Naive thymus-derived CD4-positive, alpha-beta T cell (primary cell): ENCODE measurements around the gene STMND1. TPM values are rescaled to one million over a fixed set of nuclear protein-coding genes. Genes with fewer than 3 reads are reported as not detected.
A peak's percentile ranks its signal among the peaks of the same experiment; 100 is the strongest.

Source experiments
- ATAC-seq: fragments of 150-1000 bp; cut with Tn5 transposase; 2 replicates; pipeline ENCODE4 v1.10.0; 2021; ENCODE audit warnings: mild to moderate bottlenecking, moderate library complexity
- CTCF ChIA-PET: fragments of 350-600 bp; sonication (Branson Sonifier 250); formaldehyde crosslinking; loops from one replicate; lab custom pipeline; 2021; ENCODE audit warnings: antibody characterized with exemption; lab: Charles Lee
- POLR2A ChIA-PET: fragments of 350-600 bp; sonication (Branson Sonifier 250); formaldehyde crosslinking; loops from one replicate; lab custom pipeline; 2021; ENCODE audit warnings: antibody characterized with exemption, inconsistent platforms; lab: Charles Lee
- DNase-seq, 9 donors: peaks; one replicate each; pipeline versions ENCODE4 v3.0.0 to v3.0.0-alpha.2; 2020 to 2022; ENCODE audit warnings: mixed read lengths in 1 of 9
- H3K27ac ChIP-seq: one replicate; pipeline ENCODE4 v1.7.0; 2013; ENCODE audit warnings: mild to moderate bottlenecking, low read depth, low read length, moderate library complexity
- H3K27me3 ChIP-seq, 2 donors: one replicate each; pipeline ENCODE4 v1.7.0; 2013; ENCODE audit warnings: low read length in 2 of 2, mild to moderate bottlenecking in 2 of 2, moderate library complexity in 2 of 2; ENCODE audit not compliant: control insufficient read depth in 2 of 2, insufficient read depth in 2 of 2
- H3K36me3 ChIP-seq, 3 experiments: 1 replicate in 2 of 3; 2 replicates in 1 of 3; pipeline ENCODE4 v1.7.0; 2013; ENCODE audit warnings: low read length in 3 of 3, mild to moderate bottlenecking in 3 of 3, moderate library complexity in 1 of 3; ENCODE audit not compliant: insufficient read depth in 3 of 3, control insufficient read depth in 2 of 3
- H3K4me1 ChIP-seq, 2 donors: one replicate each; pipeline ENCODE4 v1.7.0; 2013; ENCODE audit warnings: low read length in 2 of 2, mild to moderate bottlenecking in 2 of 2, moderate library complexity in 1 of 2; ENCODE audit not compliant: control insufficient read depth in 2 of 2, insufficient read depth in 2 of 2
- H3K4me3 ChIP-seq: 2 replicates; pipeline ENCODE4 v1.7.0; 2013; ENCODE audit warnings: mild to moderate bottlenecking, low read length
- H3K9me3 ChIP-seq, 3 experiments: 1 replicate in 2 of 3; 2 replicates in 1 of 3; pipeline ENCODE4 v1.7.0; 2013; ENCODE audit warnings: low read length in 3 of 3; ENCODE audit not compliant: control insufficient read depth in 2 of 3
- H3K27ac Mint-ChIP-seq, 9 donors: one replicate each; pipeline ENCODE4 v1.8.0; 2020 to 2022; ENCODE audit warnings: mixed read lengths in 9 of 9, mild to moderate bottlenecking in 8 of 9, moderate library complexity in 5 of 9, inconsistent platforms in 2 of 9
- H3K27me3 Mint-ChIP-seq, 5 donors: one replicate each; pipeline ENCODE4 v1.8.0; 2021 to 2022; ENCODE audit warnings: mixed read lengths in 5 of 5, mild to moderate bottlenecking in 1 of 5
- H3K36me3 Mint-ChIP-seq, 5 donors: one replicate each; pipeline ENCODE4 v1.8.0; 2020 to 2022; ENCODE audit warnings: mixed read lengths in 5 of 5, mild to moderate bottlenecking in 3 of 5, inconsistent platforms in 1 of 5
- H3K4me1 Mint-ChIP-seq, 7 donors: one replicate each; pipeline ENCODE4 v1.8.0; 2020 to 2022; ENCODE audit warnings: mixed read lengths in 7 of 7, mild to moderate bottlenecking in 3 of 7, inconsistent platforms in 1 of 7
- H3K4me3 Mint-ChIP-seq, 10 donors: one replicate each; pipeline ENCODE4 v1.8.0; 2020 to 2022; ENCODE audit warnings: mild to moderate bottlenecking in 10 of 10, mixed read lengths in 10 of 10, moderate library complexity in 6 of 10, inconsistent platforms in 2 of 10
- H3K9me3 Mint-ChIP-seq, 11 donors: one replicate each; pipeline ENCODE4 v1.8.0; 2020 to 2022; ENCODE audit warnings: mixed read lengths in 11 of 11, mild to moderate bottlenecking in 4 of 11, inconsistent platforms in 1 of 11, moderate library complexity in 1 of 11
- intact Hi-C, 2 donors: fragments of 100-400 bp; cut with micrococcal nuclease; formaldehyde crosslinking; loops; one replicate each; pipeline ENCODE4 v1.15.1; 2023
- polyA plus RNA-seq, 2 donors: library from polyadenylated mRNA; unstranded; fragments of 300-500 nt; fragmentation: Illumina TruSeq; gene quantifications; one replicate each; pipeline ENCODE4 v1.2.3, GENCODE V29; 2021
- total RNA-seq, 6 experiments: library from RNA in 5 of 6; stranded (reverse) in 5 of 6; gene quantifications; 1 replicate in 5 of 6; 2 replicates in 1 of 6; pipeline ENCODE4 v1.2.3 and lab custom pipeline; 2021 to 2026

Gene STMND1
- total RNA-seq (not detected), polyA plus RNA-seq (not detected), total RNA-seq (lab: John Stamatoyannopoulos, UW) (not detected)

GRCh38 chr6:17101422-17102257 lies at the start of gene STMND1:
STMND1 (plus strand) TSS chr6:17102050; CDS start chr6:17102258, 208 bp downstream.
- peaks cover 0 to 5% (median 0%) of the 10 kb centered on the region in 11 donors for H3K9me3 Mint-ChIP-seq
- intact Hi-C loops, result no loop called here
- H3K36me3 Mint-ChIP-seq, result peaks cover 0 to 8% (median 0%) of the 10 kb centered on the region in 5 donors
- no peak for ATAC-seq
- POLR2A ChIA-PET, result no interaction called here
- DNase-seq, result no peak
- H3K4me3 Mint-ChIP-seq, result peak within 1 kb of the TSS in 8 of 10 donors; percentile 14 to 78 (median 60)
- Histone ChIP-seq H3K4me1 (no peaks in the 10 kb centered on the region), H3K27ac (no peak within 1 kb of the TSS), H3K36me3 (no peaks in the 10 kb centered on the region), H3K27me3 (no peaks in the 10 kb centered on the region), H3K4me3 (no peak within 1 kb of the TSS), H3K9me3 (no peaks in the 10 kb centered on the region)
- peaks cover 35 to 70% (median 69%) of the 10 kb centered on the region in 5 donors for H3K27me3 Mint-ChIP-seq
- CTCF ChIA-PET, result no interaction called here
- H3K4me1 Mint-ChIP-seq, result peaks cover 0 to 14% (median 8%) of the 10 kb centered on the region in 7 donors
- H3K27ac Mint-ChIP-seq, result no peak within 1 kb of the TSS

GRCh38 chr6:17054647-17055046 lies 47.2 kb upstream of the STMND1 start:
- no peaks in the 10 kb centered on the region for H3K36me3 Mint-ChIP-seq
- Histone ChIP-seq H3K4me3 (no peak overlapping the region), H3K27me3 (no peaks in the 10 kb centered on the region), H3K27ac (no peak overlapping the region), H3K9me3 (no peaks in the 10 kb centered on the region), H3K4me1 (no peaks in the 10 kb centered on the region), H3K36me3 (no peaks in the 10 kb centered on the region)
- peaks cover 0 to 4% (median 0%) of the 10 kb centered on the region in 11 donors for H3K9me3 Mint-ChIP-seq
- no peaks in the 10 kb centered on the region for H3K4me1 Mint-ChIP-seq
- no peak overlapping the region for H3K27ac Mint-ChIP-seq
- POLR2A ChIA-PET, result no interaction called here
- no peak for ATAC-seq
- CTCF ChIA-PET, result no interaction called here
- no peak overlapping the region for H3K4me3 Mint-ChIP-seq
- intact Hi-C loops, result no loop called here
- H3K27me3 Mint-ChIP-seq, result peaks cover 2 to 30% (median 19%) of the 10 kb centered on the region in 5 donors
- DNase-seq, result no peak

- no peak overlapping the region for H3K4me3 Mint-ChIP-seq
- DNase-seq, result no peak
- intact Hi-C loops, result no loop called here
- peaks cover 0 to 38% (median 28%) of the 10 kb centered on the region in 5 donors for H3K27me3 Mint-ChIP-seq
- no peaks in the 10 kb centered on the region for H3K4me1 Mint-ChIP-seq
- H3K27ac Mint-ChIP-seq, result no peak overlapping the region
- no peaks in the 10 kb centered on the region for H3K36me3 Mint-ChIP-seq
- H3K36me3 ChIP-seq, result no peaks in the 10 kb centered on the region
- ATAC-seq, result no peak
- no peak overlapping the region for H3K4me3 ChIP-seq
- ChIA-PET POLR2A (no interaction called here), CTCF (no interaction called here)
- H3K27me3 ChIP-seq, result no peaks in the 10 kb centered on the region
- no peaks in the 10 kb centered on the region for H3K9me3 ChIP-seq
- H3K9me3 Mint-ChIP-seq, result peaks cover 0 to 4% (median 0%) of the 10 kb centered on the region in 11 donors
- no peaks in the 10 kb centered on the region for H3K4me1 ChIP-seq
- no peak overlapping the region for H3K27ac ChIP-seq
These were observed 44.5 kb upstream of the STMND1 start for GRCh38 chr6:17057322-17057721.

DNA sequence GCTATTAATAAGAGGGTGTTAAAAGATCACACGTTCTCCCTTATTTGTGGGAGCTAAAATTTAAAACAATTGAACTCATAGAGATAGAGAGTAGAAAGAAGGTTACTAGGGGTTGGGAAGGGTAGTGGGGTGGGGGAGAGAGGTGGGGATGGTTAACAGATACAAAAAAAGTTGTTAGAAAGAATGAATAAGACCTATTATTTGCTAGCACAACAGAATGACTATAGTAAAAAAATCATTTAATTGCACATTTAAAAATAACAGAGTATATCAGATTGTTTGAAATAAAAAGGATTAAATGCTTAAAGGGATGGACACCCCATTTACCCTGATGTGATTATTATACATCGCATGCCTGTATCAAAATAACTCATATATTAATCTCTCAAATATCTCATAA lies 43.3 kb upstream of the STMND1 start:
- no peak overlapping the region for H3K27ac Mint-ChIP-seq
- no peak overlapping the region for H3K4me3 Mint-ChIP-seq
- CTCF ChIA-PET, result no interaction called here

GRCh38 chr6:17059022-17059421 lies 42.8 kb upstream of the STMND1 start:
- H3K27ac Mint-ChIP-seq, result no peak overlapping the region
- no peak overlapping the region for H3K27ac ChIP-seq
- no peaks in the 10 kb centered on the region for H3K36me3 Mint-ChIP-seq
- H3K27me3 Mint-ChIP-seq, result peaks cover 0 to 51% (median 35%) of the 10 kb centered on the region in 5 donors
- DNase-seq, result no peak
- H3K4me1 Mint-ChIP-seq, result no peaks in the 10 kb centered on the region
- H3K36me3 ChIP-seq, result no peaks in the 10 kb centered on the region
- peaks cover 0 to 4% (median 0%) of the 10 kb centered on the region in 11 donors for H3K9me3 Mint-ChIP-seq
- ChIA-PET POLR2A (no interaction called here), CTCF (no interaction called here)
- no peaks in the 10 kb centered on the region for H3K27me3 ChIP-seq
- no peaks in the 10 kb centered on the region for H3K4me1 ChIP-seq
- H3K4me3 ChIP-seq, result no peak overlapping the region
- intact Hi-C loops, result no loop called here
- no peaks in the 10 kb centered on the region for H3K9me3 ChIP-seq
- no peak overlapping the region for H3K4me3 Mint-ChIP-seq
- ATAC-seq, result no peak

More for the DNA sequence above, 43.3 kb upstream of the STMND1 start:
- Histone ChIP-seq H3K27ac (no peak overlapping the region), H3K9me3 (no peaks in the 10 kb centered on the region), H3K4me3 (no peak overlapping the region), H3K36me3 (no peaks in the 10 kb centered on the region), H3K27me3 (no peaks in the 10 kb centered on the region), H3K4me1 (no peaks in the 10 kb centered on the region)
- intact Hi-C loops, result no loop called here
- Mint-ChIP-seq H3K4me1 (no peaks in the 10 kb centered on the region), H3K36me3 (no peaks in the 10 kb centered on the region), H3K9me3 (peaks cover 0 to 4% (median 0%) of the 10 kb centered on the region in 11 donors), H3K27me3 (peaks cover 0 to 48% (median 32%) of the 10 kb centered on the region in 5 donors)
- POLR2A ChIA-PET, result no interaction called here
- DNase-seq, result no peak
- no peak for ATAC-seq

DNA sequence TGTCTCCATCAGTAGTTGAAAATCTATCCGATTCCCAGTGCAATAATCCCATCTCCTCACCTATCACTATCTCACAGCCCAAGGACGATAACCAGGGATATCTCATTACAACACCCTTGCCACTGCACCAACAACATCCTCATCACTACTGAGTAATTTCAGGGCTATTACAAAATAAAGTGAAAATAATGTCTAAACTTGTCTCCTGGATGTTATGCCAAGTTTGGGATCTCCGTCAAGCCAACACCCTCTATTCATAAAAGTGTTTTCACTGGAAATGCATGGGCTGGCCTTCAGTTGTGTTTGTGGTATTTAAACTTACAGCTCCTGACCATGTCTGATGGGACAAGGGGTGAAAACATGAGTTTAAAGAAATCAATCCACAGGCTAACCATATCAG lies 42.0 kb upstream of the STMND1 start:
- H3K4me3 ChIP-seq, result no peak overlapping the region
- no peaks in the 10 kb centered on the region for H3K9me3 ChIP-seq
- Mint-ChIP-seq H3K4me3 (no peak overlapping the region), H3K4me1 (no peaks in the 10 kb centered on the region), H3K9me3 (no peaks in the 10 kb centered on the region), H3K27ac (no peak overlapping the region), H3K27me3 (peaks cover 0 to 45% (median 32%) of the 10 kb centered on the region in 5 donors), H3K36me3 (no peaks in the 10 kb centered on the region)
- no peak overlapping the region for H3K27ac ChIP-seq
- ChIA-PET CTCF (no interaction called here), POLR2A (no interaction called here)
- no peaks in the 10 kb centered on the region for H3K36me3 ChIP-seq
- H3K27me3 ChIP-seq, result no peaks in the 10 kb centered on the region
- intact Hi-C loops, result no loop called here
- H3K4me1 ChIP-seq, result no peaks in the 10 kb centered on the region
- DNase-seq (no peak), ATAC-seq (no peak)

GRCh38 chr6:17061097-17061496 lies 40.8 kb upstream of the STMND1 start:
- H3K4me3 ChIP-seq, result no peak overlapping the region
- H3K9me3 ChIP-seq, result no peaks in the 10 kb centered on the region
- Mint-ChIP-seq H3K4me3 (no peak overlapping the region), H3K36me3 (no peaks in the 10 kb centered on the region), H3K9me3 (no peaks in the 10 kb centered on the region), H3K27me3 (peaks cover 0 to 42% (median 33%) of the 10 kb centered on the region in 5 donors), H3K27ac (no peak overlapping the region), H3K4me1 (no peaks in the 10 kb centered on the region)
- CTCF ChIA-PET, result no interaction called here
- intact Hi-C loops, result no loop called here
- ATAC-seq, result no peak
- no peaks in the 10 kb centered on the region for H3K36me3 ChIP-seq
- no peaks in the 10 kb centered on the region for H3K27me3 ChIP-seq
- POLR2A ChIA-PET, result no interaction called here
- no peaks in the 10 kb centered on the region for H3K4me1 ChIP-seq
- H3K27ac ChIP-seq, result no peak overlapping the region
- no peak for DNase-seq
